ENCODE data around the gene GNL1.

- TF ChIP-seq SUZ12 (IDR thresholded peaks at IDR 0.05; ENCODE audit: extremely low read depth, insufficient read depth, insufficient read length) (no peak), ZNF274 (IDR thresholded peaks at IDR 0.05; ENCODE audit: low read depth, low read length) (no peak), YY1 (IDR thresholded peaks at IDR 0.05; ENCODE audit: insufficient read depth, insufficient read length) (no peak)
Measured at GRCh38 chr6:30570263-30570662, 14.0 kb upstream of the GNL1 start.
